B cell (primary cell): ENCODE data around the gene PDGFRB. TPM values are rescaled to one million over a fixed set of nuclear protein-coding genes. Genes with fewer than 3 reads are reported as not detected.

Source experiments
- ATAC-seq: fragments of 200-7000 bp; cut with Tn5 transposase; one replicate; pipeline ENCODE4 v1.10.0; 2021; ENCODE audit warnings: low read depth, mild to moderate bottlenecking, moderate number of reproducible peaks, moderate library complexity
- CTCF ChIA-PET: fragments of 350-600 bp; sonication (Branson Sonifier 250); formaldehyde crosslinking; loops from one replicate; lab custom pipeline; 2021; ENCODE audit warnings: antibody characterized with exemption, inconsistent platforms; lab: Charles Lee
- POLR2A ChIA-PET: fragments of 350-600 bp; sonication (Branson Sonifier 250); formaldehyde crosslinking; loops from one replicate; lab custom pipeline; 2021; ENCODE audit warnings: antibody characterized with exemption; lab: Charles Lee
- DNase-seq: peaks from one replicate; pipeline ENCODE4 v3.0.0; 2013
- H2AFZ ChIP-seq: 2 replicates; pipeline ENCODE4 v1.6.1; 2012; ENCODE audit warnings: mild to moderate bottlenecking, low read depth, low read length; ENCODE audit not compliant: insufficient read depth, poor library complexity, severe bottlenecking
- H3K27ac ChIP-seq, 2 donors: 1 replicate in 1 of 2; 2 replicates in 1 of 2; pipeline ENCODE4 v1.5.1; 2012 to 2013; ENCODE audit warnings: low read length in 2 of 2, mild to moderate bottlenecking in 2 of 2, moderate library complexity in 1 of 2
- H3K27me3 ChIP-seq, 4 experiments: fragments of 200-600 bp in 1 of 4; sonication (generic) in 1 of 4; replicated peaks in 1 of 4; 1 replicate in 2 of 4; 2 replicates in 2 of 4; pipeline versions ENCODE4 v1.6.1 to v1.7.0; 2013 to 2016; ENCODE audit warnings: low read length in 3 of 4, mild to moderate bottlenecking in 2 of 4, mixed read lengths in 1 of 4, moderate library complexity in 1 of 4; ENCODE audit not compliant: insufficient read depth in 4 of 4, control insufficient read depth in 3 of 4; ENCODE audit errors: control extremely low read depth in 1 of 4
- H3K36me3 ChIP-seq, 2 experiments: replicated peaks in 1 of 2; 1 replicate in 1 of 2; 2 replicates in 1 of 2; pipeline versions ENCODE4 v1.6.1 to v1.7.1; 2013; ENCODE audit warnings: low read length in 1 of 2; ENCODE audit not compliant: insufficient read depth in 2 of 2, control insufficient read depth in 1 of 2; ENCODE audit errors: control extremely low read depth in 1 of 2, extremely low read depth in 1 of 2
- H3K4me1 ChIP-seq, 2 donors: fragments of 200-600 bp in 1 of 2; sonication (generic) in 1 of 2; 1 replicate in 1 of 2; 2 replicates in 1 of 2; pipeline versions ENCODE4 v1.5.1 to v1.6.1; 2013 to 2017; ENCODE audit warnings: low read length in 2 of 2; ENCODE audit not compliant: control insufficient read depth in 2 of 2, insufficient read depth in 2 of 2
- H3K4me2 ChIP-seq: replicated peaks from 2 replicates; pipeline ENCODE3; 2012; ENCODE audit warnings: mild to moderate bottlenecking, low read depth, low read length; ENCODE audit not compliant: poor library complexity, severe bottlenecking
- H3K4me3 ChIP-seq, 5 experiments: fragments of 200-600 bp in 1 of 5; sonication (generic) in 1 of 5; 1 replicate in 3 of 5; 2 replicates in 2 of 5; pipeline versions ENCODE4 v1.5.1 to v1.7.0; 2011 to 2016; ENCODE audit warnings: low read length in 4 of 5, mild to moderate bottlenecking in 4 of 5, low read depth in 2 of 5, control low read depth in 1 of 5, moderate library complexity in 1 of 5; ENCODE audit not compliant: insufficient read depth in 1 of 5; ENCODE audit errors: control extremely low read depth in 1 of 5, extremely low read depth in 1 of 5
- H3K79me2 ChIP-seq: fragments of 200-600 bp; sonication (generic); one replicate; pipeline ENCODE4 v1.6.0; 2016; ENCODE audit warnings: low read length; ENCODE audit not compliant: control insufficient read depth, insufficient read depth
- H3K9ac ChIP-seq: fragments of 200-600 bp; sonication (generic); 2 replicates; pipeline ENCODE4 v1.6.1; 2017; ENCODE audit warnings: mild to moderate bottlenecking, low read length, moderate library complexity
- H3K9me3 ChIP-seq, 3 donors: one replicate each; pipeline versions ENCODE4 v1.6.1 to v1.7.1; 2013; ENCODE audit warnings: low read length in 2 of 3; ENCODE audit not compliant: control insufficient read depth in 2 of 3, insufficient read depth in 1 of 3; ENCODE audit errors: control extremely low read depth in 1 of 3
- H4K20me1 ChIP-seq: 2 replicates; pipeline ENCODE4 v1.6.0; 2012; ENCODE audit warnings: mild to moderate bottlenecking, low read length; ENCODE audit not compliant: insufficient read depth, control insufficient read depth, poor library complexity, severe bottlenecking
- H3K27ac Mint-ChIP-seq: one replicate; pipeline ENCODE4 v1.8.0; 2021; ENCODE audit warnings: mixed read lengths
- H3K27me3 Mint-ChIP-seq: one replicate; pipeline ENCODE4 v1.8.0; 2021; ENCODE audit warnings: mixed read lengths
- H3K4me1 Mint-ChIP-seq: one replicate; pipeline ENCODE4 v1.8.0; 2021; ENCODE audit warnings: mixed read lengths
- H3K4me3 Mint-ChIP-seq: one replicate; pipeline ENCODE4 v1.8.0; 2021; ENCODE audit warnings: mixed read lengths
- H3K9me3 Mint-ChIP-seq: one replicate; pipeline ENCODE4 v1.8.0; 2022; ENCODE audit warnings: mixed read lengths; ENCODE audit not compliant: insufficient read depth
- CTCF ChIP-seq: fragments of 200-600 bp; IDR thresholded peaks from one replicate; pipeline ENCODE4 v1.8.0; 2022; ENCODE audit warnings: antibody characterized with exemption, mild to moderate bottlenecking
- EZH2 ChIP-seq: IDR thresholded peaks from 2 replicates; pipeline ENCODE4 v1.6.1; 2012; ENCODE audit warnings: borderline replicate concordance, low read depth, mild to moderate bottlenecking, moderate library complexity, low read length; ENCODE audit not compliant: insufficient read depth, poor library complexity, severe bottlenecking
- WGBS: methylation state at CpG from one replicate; pipeline ENCODE4 v1.1.5; 2013; ENCODE audit warnings: missing lambda C conversion rate; ENCODE audit not compliant: insufficient coverage; 5-methylcytosine and 5-hydroxymethylcytosine counted together
- intact Hi-C: fragments of 100-400 bp; cut with micrococcal nuclease; formaldehyde crosslinking; loops from one replicate; pipeline ENCODE4 v1.10.0; 2022
- polyA plus RNA-seq: library from polyadenylated mRNA; depleted of rRNA; stranded (reverse); fragments of >200 nt; gene quantifications from 2 replicates; pipeline ENCODE4 v1.2.3, GENCODE V29; 2012
- total RNA-seq, 2 donors: library from RNA; stranded (reverse); fragments of 120-200 nt in 1 of 2; gene quantifications; 1 replicate in 1 of 2; 2 replicates in 1 of 2; pipeline versions ENCODE4 v1.2.3 to v1.2.4, GENCODE V29; 2013 to 2022

The PDGFRB gene
- total and polyA plus RNA-seq, 2 donors (not counting 1 experiment from before 2014, with no cell fraction given): 0.42 to 3.6 TPM

- H3K27me3 Mint-ChIP-seq: peaks cover 18% of the 10 kb centered on the region
- H3K27ac Mint-ChIP-seq: no peak overlapping the region
- DNase-seq: no peak
- no peaks in the 10 kb centered on the region for H3K4me1 Mint-ChIP-seq
- H3K79me2 ChIP-seq: no peaks in the 10 kb centered on the region
- peaks cover 0 to 5% (median 0%) of the 10 kb centered on the region in 3 donors for H3K9me3 ChIP-seq
- 59% methylated on average over 2 of the region's 4 CpGs for WGBS
- H2AFZ ChIP-seq: no peak overlapping the region
- no peak overlapping the region for H3K4me3 ChIP-seq
- CTCF ChIA-PET: no interaction called here
- POLR2A ChIA-PET: no interaction called here
- no peak for ATAC-seq
- no peaks in the 10 kb centered on the region for H4K20me1 ChIP-seq
- H3K9ac ChIP-seq: no peak overlapping the region
- no peaks in the 10 kb centered on the region for H3K27me3 ChIP-seq
- H3K9me3 Mint-ChIP-seq: no peaks in the 10 kb centered on the region
- no peaks in the 10 kb centered on the region for H3K36me3 ChIP-seq
- intact Hi-C loops: no loop called here
- H3K4me1 ChIP-seq: no peaks in the 10 kb centered on the region
- TF ChIP-seq CTCF: no peak
- no peak for TF ChIP-seq EZH2
- no peak overlapping the region for H3K4me3 Mint-ChIP-seq
- H3K4me2 ChIP-seq: no peak overlapping the region
- no peak overlapping the region for H3K27ac ChIP-seq
These were observed 45.7 kb downstream of the PDGFRB start for GRCh38 chr5:150109921-150110320.

- no peak overlapping the region for H3K27ac Mint-ChIP-seq
- CTCF ChIA-PET: no interaction called here
These were observed 46.7 kb downstream of the PDGFRB start for GRCh38 chr5:150108711-150109514.

More at GRCh38 chr5:150108711-150109514, 46.7 kb downstream of the PDGFRB start:
- intact Hi-C loops: no loop called here
- ATAC-seq: no peak
- H3K9me3 Mint-ChIP-seq: no peaks in the 10 kb centered on the region
- Histone ChIP-seq H4K20me1 (no peaks in the 10 kb centered on the region), H3K79me2 (no peaks in the 10 kb centered on the region), H3K4me3 (no peak overlapping the region), H3K4me1 (no peaks in the 10 kb centered on the region), H3K9ac (no peak overlapping the region), H3K36me3 (no peaks in the 10 kb centered on the region), H2AFZ (no peak overlapping the region), H3K27ac (no peak overlapping the region), H3K27me3 (no peaks in the 10 kb centered on the region), H3K9me3 (peaks cover 0 to 5% (median 0%) of the 10 kb centered on the region in 3 donors), H3K4me2 (no peak overlapping the region)
- peaks cover 18% of the 10 kb centered on the region for H3K27me3 Mint-ChIP-seq
- H3K4me1 Mint-ChIP-seq: no peaks in the 10 kb centered on the region
- no peak for DNase-seq
- H3K4me3 Mint-ChIP-seq: no peak overlapping the region
- WGBS: 96% methylated on average over 8 of the region's 11 CpGs
- POLR2A ChIA-PET: no interaction called here
- TF ChIP-seq EZH2 (no peak), CTCF (no peak)
